Neural cell (in vitro differentiated cells): Measurements from ENCODE around the gene ZNF503. TPM values are rescaled to one million over a fixed set of nuclear protein-coding genes. Genes with fewer than 3 reads are reported as not detected.
A peak's percentile ranks its signal among the peaks of the same experiment; 100 is the strongest.

Experiments
- H2AFZ ChIP-seq: fragments of 200-600, 300-800 bp; sonication (generic), shearing (Covaris generic); 2 replicates; pipeline ENCODE4 v1.6.0; 2014; ENCODE audit warnings: low read depth, mild to moderate bottlenecking, antibody characterized with exemption, low read length, moderate library complexity
- H3F3A ChIP-seq: fragments of 200-600 bp; shearing (Covaris generic); 2 replicates; pipeline ENCODE4 v1.6.1; 2016; ENCODE audit warnings: mild to moderate bottlenecking, moderate library complexity, mixed read lengths, antibody characterized with exemption, low read length; ENCODE audit not compliant: insufficient read depth, poor library complexity, severe bottlenecking
- H3K27ac ChIP-seq: fragments of 200-600, 300-800 bp; sonication (generic), shearing (Covaris generic); 2 replicates; pipeline ENCODE4 v1.5.1; 2014; ENCODE audit warnings: mild to moderate bottlenecking, low read length, moderate library complexity
- H3K27me3 ChIP-seq: fragments of 300-800, 200-600 bp; sonication (generic), shearing (Covaris generic); 2 replicates; pipeline ENCODE4 v1.6.0; 2014; ENCODE audit warnings: mild to moderate bottlenecking, low read depth, low read length, moderate library complexity; ENCODE audit not compliant: insufficient read depth
- H3K36me3 ChIP-seq: fragments of 300-800, 200-600 bp; sonication (generic), shearing (Covaris generic); 2 replicates; pipeline ENCODE4 v1.5.1; 2014; ENCODE audit warnings: mild to moderate bottlenecking, antibody characterized with exemption, low read length, moderate library complexity; ENCODE audit not compliant: insufficient read depth
- H3K4me2 ChIP-seq: fragments of 300-800, 200-600 bp; sonication (generic), shearing (Covaris generic); 2 replicates; pipeline ENCODE4 v1.6.0; 2014; ENCODE audit warnings: mild to moderate bottlenecking, low read length
- H3K4me3 ChIP-seq: fragments of 300-800, 200-600 bp; sonication (generic), shearing (Covaris generic); 2 replicates; pipeline ENCODE4 v1.5.1; 2014; ENCODE audit warnings: mild to moderate bottlenecking, low read length, moderate library complexity
- H3K79me2 ChIP-seq: fragments of 200-600 bp; shearing (Covaris generic); replicated peaks from 2 replicates; pipeline ENCODE4 v1.6.0; 2014; ENCODE audit warnings: mild to moderate bottlenecking, low read length, moderate library complexity; ENCODE audit not compliant: insufficient read depth
- H3K9ac ChIP-seq: fragments of 300-800, 200-600 bp; sonication (generic), shearing (Covaris generic); 2 replicates; pipeline ENCODE4 v1.6.1; 2016; ENCODE audit warnings: mild to moderate bottlenecking, low read length, mixed read lengths
- H3K9me2 ChIP-seq: fragments of 200-600 bp; shearing (Covaris generic); 2 replicates; pipeline ENCODE4 v1.6.1; 2016; ENCODE audit warnings: mild to moderate bottlenecking, low read length, mixed read lengths; ENCODE audit not compliant: insufficient read depth
- H3K9me3 ChIP-seq: fragments of 200-600, 300-800 bp; sonication (generic), shearing (Covaris generic); 2 replicates; pipeline ENCODE4 v1.6.1; 2016; ENCODE audit warnings: mild to moderate bottlenecking, mixed run types, low read length, moderate library complexity, mixed read lengths
- H4K20me1 ChIP-seq: fragments of 200-600 bp; shearing (Covaris generic); 2 replicates; pipeline ENCODE4 v1.6.1; 2016; ENCODE audit warnings: mild to moderate bottlenecking, mixed run types; ENCODE audit not compliant: insufficient read depth
- EP300 ChIP-seq: fragments of 450-650 bp; conservative IDR thresholded peaks from 2 replicates; pipeline ENCODE4 v1.6.1; 2014; ENCODE audit warnings: antibody characterized with exemption, mild to moderate bottlenecking, moderate library complexity; ENCODE audit not compliant: poor library complexity, severe bottlenecking
- EZH2 ChIP-seq: fragments of 200-600, 300-800 bp; shearing (Covaris generic), sonication (generic); IDR thresholded peaks from 2 replicates; pipeline ENCODE4 v1.6.1; 2014; ENCODE audit warnings: antibody characterized with exemption, low read length, borderline replicate concordance, mild to moderate bottlenecking; ENCODE audit not compliant: insufficient read depth, poor library complexity, severe bottlenecking
- MXI1 ChIP-seq: fragments of 450-650 bp; conservative IDR thresholded peaks from 2 replicates; pipeline ENCODE4 v1.6.1; 2014; ENCODE audit warnings: antibody characterized with exemption, mild to moderate bottlenecking; ENCODE audit not compliant: poor library complexity, severe bottlenecking
- POLR2AphosphoS5 ChIP-seq: IDR thresholded peaks from 2 replicates; pipeline ENCODE4 v1.6.1; 2012
- RAD21 ChIP-seq: fragments of 450-650 bp; conservative IDR thresholded peaks from 2 replicates; pipeline ENCODE4 v1.6.1; 2014; ENCODE audit warnings: antibody characterized with exemption, mild to moderate bottlenecking, moderate library complexity
- SMC3 ChIP-seq: fragments of 450-650 bp; conservative IDR thresholded peaks from 2 replicates; pipeline ENCODE4 v1.6.1; 2014; ENCODE audit warnings: antibody characterized with exemption, mild to moderate bottlenecking, moderate library complexity; ENCODE audit not compliant: poor library complexity
- TAF1 ChIP-seq: IDR thresholded peaks from 2 replicates; pipeline ENCODE4 v1.6.1; 2012; ENCODE audit warnings: low read depth
- polyA plus RNA-seq: library from polyadenylated mRNA; depleted of rRNA; stranded (reverse); fragments of >200 nt; gene quantifications from 2 replicates; pipeline ENCODE4 v1.2.3, GENCODE V29; 2014
- TF ChIP-seq, protein P1 (sequence below): fragments of 450-650 bp; IDR thresholded peaks from 2 replicates; pipeline ENCODE4 v1.5.1; 2014; ENCODE audit warnings: antibody characterized with exemption, mild to moderate bottlenecking, moderate library complexity; ENCODE audit not compliant: poor library complexity, severe bottlenecking
- TF ChIP-seq, protein P2 (sequence below): IDR thresholded peaks from 2 replicates; pipeline ENCODE4 v1.6.1; 2012; ENCODE audit warnings: borderline replicate concordance

The ZNF503 gene
- polyA plus RNA-seq, 1 donor from 2014 or later, result 41.4 TPM

DNA sequence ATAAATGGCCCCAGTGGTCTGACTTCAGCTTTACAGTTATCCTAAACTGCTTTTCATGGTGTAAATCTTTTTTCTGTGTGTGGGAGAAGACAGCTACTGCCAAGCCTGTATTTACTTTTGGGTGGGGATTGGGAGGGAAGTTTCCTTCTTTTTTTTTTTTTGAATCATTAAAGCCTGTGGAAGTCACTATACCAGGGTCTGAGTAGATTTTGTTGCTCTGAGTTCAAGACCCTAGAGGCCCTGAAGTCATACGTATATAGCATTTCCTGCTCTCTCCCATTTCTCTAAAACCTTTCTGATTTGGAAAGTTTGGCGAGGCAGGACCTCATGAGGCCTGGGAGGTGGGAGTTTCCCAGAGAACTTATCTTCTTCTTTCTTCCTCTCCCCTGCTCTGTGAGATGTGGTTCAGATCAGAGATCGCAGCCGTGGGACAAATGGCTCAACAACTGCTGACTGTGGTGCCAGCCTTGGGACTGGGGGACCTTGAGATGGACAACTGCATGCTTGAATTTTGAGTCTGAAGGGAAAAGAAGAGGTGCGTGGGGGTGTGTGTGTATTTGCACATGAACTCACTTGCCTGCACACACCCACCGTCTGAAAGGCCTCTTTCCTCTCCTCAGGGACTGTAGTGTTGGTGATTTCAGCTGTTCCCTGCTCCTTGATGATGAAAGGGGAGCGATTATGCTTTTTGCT, 48.0 kb upstream of the ZNF503 start:
- Histone ChIP-seq H3K9me3 (no peaks in the 10 kb centered on the region), H3K27me3 (no peaks in the 10 kb centered on the region), H3K4me3 (peak overlapping the region; percentile 47), H3K27ac (peak overlapping the region; percentile 93), H3K4me2 (peak overlapping the region; percentile 66), H3F3A (peaks cover 20% of the 10 kb centered on the region), H3K9ac (peak overlapping the region; percentile 70), H3K36me3 (no peaks in the 10 kb centered on the region), H3K79me2 (no peaks in the 10 kb centered on the region), H2AFZ (no peak overlapping the region), H3K9me2 (no peaks in the 10 kb centered on the region), H4K20me1 (no peaks in the 10 kb centered on the region)
- TF ChIP-seq MXI1 (no peak), EZH2 (no peak), POLR2AphosphoS5 (no peak), SMC3 (no peak), EP300 (no peak), TAF1 (no peak), RAD21 (no peak)
- TF ChIP-seq, protein P1, sequence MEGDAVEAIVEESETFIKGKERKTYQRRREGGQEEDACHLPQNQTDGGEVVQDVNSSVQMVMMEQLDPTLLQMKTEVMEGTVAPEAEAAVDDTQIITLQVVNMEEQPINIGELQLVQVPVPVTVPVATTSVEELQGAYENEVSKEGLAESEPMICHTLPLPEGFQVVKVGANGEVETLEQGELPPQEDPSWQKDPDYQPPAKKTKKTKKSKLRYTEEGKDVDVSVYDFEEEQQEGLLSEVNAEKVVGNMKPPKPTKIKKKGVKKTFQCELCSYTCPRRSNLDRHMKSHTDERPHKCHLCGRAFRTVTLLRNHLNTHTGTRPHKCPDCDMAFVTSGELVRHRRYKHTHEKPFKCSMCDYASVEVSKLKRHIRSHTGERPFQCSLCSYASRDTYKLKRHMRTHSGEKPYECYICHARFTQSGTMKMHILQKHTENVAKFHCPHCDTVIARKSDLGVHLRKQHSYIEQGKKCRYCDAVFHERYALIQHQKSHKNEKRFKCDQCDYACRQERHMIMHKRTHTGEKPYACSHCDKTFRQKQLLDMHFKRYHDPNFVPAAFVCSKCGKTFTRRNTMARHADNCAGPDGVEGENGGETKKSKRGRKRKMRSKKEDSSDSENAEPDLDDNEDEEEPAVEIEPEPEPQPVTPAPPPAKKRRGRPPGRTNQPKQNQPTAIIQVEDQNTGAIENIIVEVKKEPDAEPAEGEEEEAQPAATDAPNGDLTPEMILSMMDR, result no peak
- TF ChIP-seq, protein P2, sequence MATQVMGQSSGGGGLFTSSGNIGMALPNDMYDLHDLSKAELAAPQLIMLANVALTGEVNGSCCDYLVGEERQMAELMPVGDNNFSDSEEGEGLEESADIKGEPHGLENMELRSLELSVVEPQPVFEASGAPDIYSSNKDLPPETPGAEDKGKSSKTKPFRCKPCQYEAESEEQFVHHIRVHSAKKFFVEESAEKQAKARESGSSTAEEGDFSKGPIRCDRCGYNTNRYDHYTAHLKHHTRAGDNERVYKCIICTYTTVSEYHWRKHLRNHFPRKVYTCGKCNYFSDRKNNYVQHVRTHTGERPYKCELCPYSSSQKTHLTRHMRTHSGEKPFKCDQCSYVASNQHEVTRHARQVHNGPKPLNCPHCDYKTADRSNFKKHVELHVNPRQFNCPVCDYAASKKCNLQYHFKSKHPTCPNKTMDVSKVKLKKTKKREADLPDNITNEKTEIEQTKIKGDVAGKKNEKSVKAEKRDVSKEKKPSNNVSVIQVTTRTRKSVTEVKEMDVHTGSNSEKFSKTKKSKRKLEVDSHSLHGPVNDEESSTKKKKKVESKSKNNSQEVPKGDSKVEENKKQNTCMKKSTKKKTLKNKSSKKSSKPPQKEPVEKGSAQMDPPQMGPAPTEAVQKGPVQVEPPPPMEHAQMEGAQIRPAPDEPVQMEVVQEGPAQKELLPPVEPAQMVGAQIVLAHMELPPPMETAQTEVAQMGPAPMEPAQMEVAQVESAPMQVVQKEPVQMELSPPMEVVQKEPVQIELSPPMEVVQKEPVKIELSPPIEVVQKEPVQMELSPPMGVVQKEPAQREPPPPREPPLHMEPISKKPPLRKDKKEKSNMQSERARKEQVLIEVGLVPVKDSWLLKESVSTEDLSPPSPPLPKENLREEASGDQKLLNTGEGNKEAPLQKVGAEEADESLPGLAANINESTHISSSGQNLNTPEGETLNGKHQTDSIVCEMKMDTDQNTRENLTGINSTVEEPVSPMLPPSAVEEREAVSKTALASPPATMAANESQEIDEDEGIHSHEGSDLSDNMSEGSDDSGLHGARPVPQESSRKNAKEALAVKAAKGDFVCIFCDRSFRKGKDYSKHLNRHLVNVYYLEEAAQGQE, result no peak

DNA sequence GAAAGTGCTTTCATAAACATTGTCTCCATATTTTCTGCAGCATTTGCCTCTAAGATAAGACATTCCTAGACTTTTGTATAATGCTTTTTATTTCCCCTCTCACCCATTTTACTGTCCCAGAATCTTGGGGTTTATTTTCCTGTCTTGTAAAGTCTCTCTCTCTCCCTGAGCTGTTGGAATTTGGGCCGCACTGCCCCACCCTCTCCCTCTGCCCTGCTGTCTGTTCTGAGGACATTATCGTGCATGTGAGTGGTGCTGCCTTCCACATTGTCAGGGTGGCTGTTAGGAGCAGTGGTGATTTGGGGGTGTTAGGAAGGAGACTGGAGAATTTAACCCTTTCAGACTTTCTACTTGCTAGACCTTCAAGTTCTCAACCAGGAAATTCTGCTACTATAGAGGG, 46.6 kb upstream of the ZNF503 start:
- no peaks in the 10 kb centered on the region for H4K20me1 ChIP-seq
- no peak overlapping the region for H2AFZ ChIP-seq
- no peaks in the 10 kb centered on the region for H3K36me3 ChIP-seq
- no peak overlapping the region for H3K4me2 ChIP-seq
- no peak overlapping the region for H3K9ac ChIP-seq
- peak overlapping the region; percentile 3 for H3K27ac ChIP-seq
- no peaks in the 10 kb centered on the region for H3K9me2 ChIP-seq
- H3K4me3 ChIP-seq, result no peak overlapping the region
- H3K79me2 ChIP-seq, result no peaks in the 10 kb centered on the region
- TF ChIP-seq, protein P2, result no peak
- TF ChIP-seq, protein P1, result no peak
- no peak for TF ChIP-seq RAD21
- no peak for TF ChIP-seq SMC3
- no peak for TF ChIP-seq EZH2
- TF ChIP-seq EP300, result no peak
- TF ChIP-seq TAF1, result no peak
- no peak for TF ChIP-seq MXI1
- no peak for TF ChIP-seq POLR2AphosphoS5
- peaks cover 20% of the 10 kb centered on the region for H3F3A ChIP-seq
- H3K9me3 ChIP-seq, result no peaks in the 10 kb centered on the region
- no peaks in the 10 kb centered on the region for H3K27me3 ChIP-seq
